Transverse colon (tissue), 4 donors: ENCODE measurements around the gene TLR9.

Experiments used
- POLR2A ChIP-seq: fragments of 450-650 bp; IDR thresholded peaks from one replicate; pipeline ENCODE4 v1.6.1; 2016; ENCODE audit warnings: antibody characterized with exemption, mild to moderate bottlenecking, moderate library complexity
- POLR2AphosphoS5 ChIP-seq, 3 donors: sonication (generic); formaldehyde crosslinking; IDR thresholded peaks; one replicate each; pipeline ENCODE4 v1.6.1; 2016; ENCODE audit warnings: antibody characterized with exemption in 3 of 3
- TF ChIP-seq, protein P1 (sequence below), 5 experiments: fragments of 200-600 bp in 3 of 5; fragments of 450-650 bp in 2 of 5; sonication (generic) in 3 of 5; IDR thresholded peaks; 1 replicate in 2 of 5; 2 replicates in 3 of 5; pipeline ENCODE4 v1.5.1; 2016 to 2017; ENCODE audit warnings: antibody characterized with exemption in 5 of 5, inconsistent platforms in 3 of 5, mild to moderate bottlenecking in 2 of 5, moderate library complexity in 1 of 5

DNA sequence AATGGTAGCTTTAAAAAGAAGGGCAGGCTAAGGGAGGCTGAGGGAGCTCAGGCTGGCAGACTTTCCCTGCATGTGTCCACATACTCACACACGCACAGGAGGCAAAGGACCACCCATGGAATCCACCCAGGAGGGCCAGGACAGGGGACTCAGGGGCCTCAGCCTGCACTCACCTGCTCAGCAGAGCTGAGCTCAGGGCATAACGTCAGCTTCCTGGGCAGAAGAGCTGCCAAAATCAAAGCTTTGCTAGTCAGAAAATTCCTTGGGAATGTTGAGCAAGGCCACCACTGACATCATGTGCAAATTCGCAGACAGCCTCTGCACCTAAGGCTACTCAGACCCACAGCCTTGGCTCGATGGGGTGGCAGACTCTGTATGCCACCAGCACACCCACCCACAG lies 43.9 kb downstream of the TLR9 start:
- TF ChIP-seq, protein P1, sequence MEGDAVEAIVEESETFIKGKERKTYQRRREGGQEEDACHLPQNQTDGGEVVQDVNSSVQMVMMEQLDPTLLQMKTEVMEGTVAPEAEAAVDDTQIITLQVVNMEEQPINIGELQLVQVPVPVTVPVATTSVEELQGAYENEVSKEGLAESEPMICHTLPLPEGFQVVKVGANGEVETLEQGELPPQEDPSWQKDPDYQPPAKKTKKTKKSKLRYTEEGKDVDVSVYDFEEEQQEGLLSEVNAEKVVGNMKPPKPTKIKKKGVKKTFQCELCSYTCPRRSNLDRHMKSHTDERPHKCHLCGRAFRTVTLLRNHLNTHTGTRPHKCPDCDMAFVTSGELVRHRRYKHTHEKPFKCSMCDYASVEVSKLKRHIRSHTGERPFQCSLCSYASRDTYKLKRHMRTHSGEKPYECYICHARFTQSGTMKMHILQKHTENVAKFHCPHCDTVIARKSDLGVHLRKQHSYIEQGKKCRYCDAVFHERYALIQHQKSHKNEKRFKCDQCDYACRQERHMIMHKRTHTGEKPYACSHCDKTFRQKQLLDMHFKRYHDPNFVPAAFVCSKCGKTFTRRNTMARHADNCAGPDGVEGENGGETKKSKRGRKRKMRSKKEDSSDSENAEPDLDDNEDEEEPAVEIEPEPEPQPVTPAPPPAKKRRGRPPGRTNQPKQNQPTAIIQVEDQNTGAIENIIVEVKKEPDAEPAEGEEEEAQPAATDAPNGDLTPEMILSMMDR (IDR thresholded peaks at IDR 0.05) = no peak
- TF ChIP-seq POLR2AphosphoS5 (IDR thresholded peaks at IDR 0.05) (no peak), POLR2A (no peak)
